Immature natural killer cell (primary cell): ENCODE measurements around the gene GLIPR1. TPM values are rescaled to one million over a fixed set of nuclear protein-coding genes. Genes with fewer than 3 reads are reported as not detected.

Experiments
- DNase-seq, 3 donors: peaks; one replicate each; pipeline ENCODE4 v3.0.0; 2022; ENCODE audit warnings: mixed read lengths in 1 of 3
- H3K27ac Mint-ChIP-seq, 6 donors: one replicate each; pipeline ENCODE4 v1.8.0; 2020; ENCODE audit warnings: mixed read lengths in 6 of 6, mild to moderate bottlenecking in 5 of 6, inconsistent platforms in 4 of 6, moderate library complexity in 3 of 6
- H3K27me3 Mint-ChIP-seq, 3 donors: one replicate each; pipeline ENCODE4 v1.8.0; 2020 to 2021; ENCODE audit warnings: low read depth in 3 of 3, mild to moderate bottlenecking in 3 of 3, mixed read lengths in 3 of 3, moderate library complexity in 3 of 3, inconsistent platforms in 1 of 3
- H3K36me3 Mint-ChIP-seq, 3 donors: one replicate each; pipeline ENCODE4 v1.8.0; 2020; ENCODE audit warnings: mixed read lengths in 3 of 3, inconsistent platforms in 2 of 3, mild to moderate bottlenecking in 2 of 3
- H3K4me1 Mint-ChIP-seq, 2 donors: one replicate each; pipeline ENCODE4 v1.8.0; 2020; ENCODE audit warnings: inconsistent platforms in 2 of 2, mild to moderate bottlenecking in 2 of 2, mixed read lengths in 2 of 2, moderate library complexity in 1 of 2
- H3K4me3 Mint-ChIP-seq, 5 donors: one replicate each; pipeline ENCODE4 v1.8.0; 2020; ENCODE audit warnings: mild to moderate bottlenecking in 5 of 5, mixed read lengths in 5 of 5, inconsistent platforms in 3 of 5, moderate library complexity in 3 of 5
- H3K9me3 Mint-ChIP-seq, 6 donors: one replicate each; pipeline ENCODE4 v1.8.0; 2020; ENCODE audit warnings: mild to moderate bottlenecking in 6 of 6, mixed read lengths in 6 of 6, inconsistent platforms in 4 of 6, moderate library complexity in 3 of 6
- polyA plus RNA-seq, 3 donors: library from polyadenylated mRNA; unstranded; fragments of 300-500 nt; fragmentation: Illumina TruSeq; gene quantifications; one replicate each; pipeline ENCODE4 v1.2.3, GENCODE V29; 2021

Gene GLIPR1
- polyA plus RNA-seq, 3 donors from 2014 or later = 132 to 229 (median 201) TPM

DNA sequence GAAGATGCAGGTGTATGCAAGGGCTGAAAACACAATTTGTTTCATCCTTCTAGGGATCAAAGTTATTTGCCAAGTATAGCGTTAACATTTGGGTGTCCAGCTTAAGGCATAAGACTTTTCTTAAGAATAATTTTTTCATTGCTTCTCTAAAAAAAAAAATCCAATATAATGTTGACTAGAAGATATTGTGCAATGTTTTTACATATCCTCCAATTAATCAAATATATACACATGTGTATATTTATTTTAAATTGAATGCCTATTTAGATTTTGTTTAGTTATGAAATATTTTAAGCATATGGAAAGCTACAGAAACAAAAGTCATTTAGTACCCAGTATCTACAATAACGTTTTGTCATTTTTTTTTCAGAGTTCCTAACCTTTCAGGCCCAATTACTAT is 59.3 kb downstream of the GLIPR1 start:
- Mint-ChIP-seq H3K4me1 (no peaks in the 10 kb centered on the region), H3K36me3 (no peaks in the 10 kb centered on the region), H3K4me3 (no peak overlapping the region), H3K9me3 (no peaks in the 10 kb centered on the region), H3K27me3 (peaks cover 0 to 6% (median 5%) of the 10 kb centered on the region in 3 donors), H3K27ac (no peak overlapping the region)
- no peak for DNase-seq

DNA sequence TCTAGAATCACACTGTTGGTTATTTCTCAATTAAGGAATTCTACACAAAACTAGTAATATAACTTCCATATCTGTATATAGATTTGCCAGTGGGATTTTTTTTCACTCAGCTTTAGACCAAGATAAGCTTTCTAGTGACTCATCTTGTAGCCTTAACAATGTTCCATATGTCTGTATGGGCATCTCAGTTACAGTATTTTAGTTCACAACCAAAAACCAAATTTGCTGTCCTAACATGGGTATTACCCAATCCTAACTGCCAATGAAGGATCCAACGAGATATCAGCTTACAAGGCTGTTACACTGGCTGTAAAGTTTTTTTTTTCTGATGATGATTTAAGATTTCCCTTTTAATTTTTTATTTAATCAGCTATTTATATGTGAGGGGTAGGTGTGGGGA is 62.4 kb downstream of the GLIPR1 start:
- Mint-ChIP-seq H3K9me3 (no peaks in the 10 kb centered on the region), H3K27me3 (peaks cover 0 to 13% (median 7%) of the 10 kb centered on the region in 3 donors), H3K36me3 (no peaks in the 10 kb centered on the region), H3K4me3 (no peak overlapping the region), H3K4me1 (no peaks in the 10 kb centered on the region), H3K27ac (no peak overlapping the region)
- no peak for DNase-seq

GRCh38 chr12:75543529-75543928 is 63.0 kb downstream of the GLIPR1 start:
- no peak overlapping the region for H3K4me3 Mint-ChIP-seq
- no peaks in the 10 kb centered on the region for H3K9me3 Mint-ChIP-seq
- DNase-seq = no peak
- H3K27ac Mint-ChIP-seq = no peak overlapping the region
- peaks cover 0 to 11% (median 7%) of the 10 kb centered on the region in 3 donors for H3K27me3 Mint-ChIP-seq
- no peaks in the 10 kb centered on the region for H3K36me3 Mint-ChIP-seq
- H3K4me1 Mint-ChIP-seq = no peaks in the 10 kb centered on the region

GRCh38 chr12:75545636-75546035 is 65.1 kb downstream of the GLIPR1 start:
- Mint-ChIP-seq H3K4me3 (no peak overlapping the region), H3K9me3 (no peaks in the 10 kb centered on the region), H3K36me3 (no peaks in the 10 kb centered on the region), H3K27ac (no peak overlapping the region), H3K4me1 (no peaks in the 10 kb centered on the region), H3K27me3 (peaks cover 0 to 10% (median 4%) of the 10 kb centered on the region in 3 donors)
- DNase-seq = no peak

GRCh38 chr12:75548879-75549278 is 68.3 kb downstream of the GLIPR1 start:
- no peak for DNase-seq
- Mint-ChIP-seq H3K9me3 (no peaks in the 10 kb centered on the region), H3K36me3 (no peaks in the 10 kb centered on the region), H3K27me3 (peaks cover 0 to 10% (median 7%) of the 10 kb centered on the region in 3 donors), H3K4me1 (no peaks in the 10 kb centered on the region), H3K4me3 (no peak overlapping the region), H3K27ac (no peak overlapping the region)

DNA sequence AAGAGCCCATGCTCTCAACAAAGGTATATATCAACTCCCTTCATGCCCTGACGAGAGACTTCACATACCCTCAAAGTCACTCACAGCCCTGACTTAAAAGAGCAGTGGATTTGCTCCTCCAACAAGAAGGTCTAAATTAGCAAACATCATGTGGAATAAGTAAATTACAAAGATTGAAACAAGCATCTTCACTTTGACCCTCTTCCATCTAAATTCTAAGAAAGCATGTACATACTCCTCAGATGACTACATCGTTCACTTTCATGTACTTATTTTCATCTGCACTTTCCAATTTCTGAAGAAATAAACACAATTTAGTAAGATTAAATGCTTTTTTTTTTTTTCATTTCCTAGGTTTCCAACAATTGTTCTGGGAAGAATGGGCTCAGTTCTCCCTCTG is 69.4 kb downstream of the GLIPR1 start:
- Mint-ChIP-seq H3K27me3 (peaks cover 0 to 8% (median 7%) of the 10 kb centered on the region in 3 donors), H3K27ac (no peak overlapping the region), H3K36me3 (no peaks in the 10 kb centered on the region), H3K4me3 (no peak overlapping the region), H3K9me3 (no peaks in the 10 kb centered on the region), H3K4me1 (no peaks in the 10 kb centered on the region)
- no peak for DNase-seq

DNA sequence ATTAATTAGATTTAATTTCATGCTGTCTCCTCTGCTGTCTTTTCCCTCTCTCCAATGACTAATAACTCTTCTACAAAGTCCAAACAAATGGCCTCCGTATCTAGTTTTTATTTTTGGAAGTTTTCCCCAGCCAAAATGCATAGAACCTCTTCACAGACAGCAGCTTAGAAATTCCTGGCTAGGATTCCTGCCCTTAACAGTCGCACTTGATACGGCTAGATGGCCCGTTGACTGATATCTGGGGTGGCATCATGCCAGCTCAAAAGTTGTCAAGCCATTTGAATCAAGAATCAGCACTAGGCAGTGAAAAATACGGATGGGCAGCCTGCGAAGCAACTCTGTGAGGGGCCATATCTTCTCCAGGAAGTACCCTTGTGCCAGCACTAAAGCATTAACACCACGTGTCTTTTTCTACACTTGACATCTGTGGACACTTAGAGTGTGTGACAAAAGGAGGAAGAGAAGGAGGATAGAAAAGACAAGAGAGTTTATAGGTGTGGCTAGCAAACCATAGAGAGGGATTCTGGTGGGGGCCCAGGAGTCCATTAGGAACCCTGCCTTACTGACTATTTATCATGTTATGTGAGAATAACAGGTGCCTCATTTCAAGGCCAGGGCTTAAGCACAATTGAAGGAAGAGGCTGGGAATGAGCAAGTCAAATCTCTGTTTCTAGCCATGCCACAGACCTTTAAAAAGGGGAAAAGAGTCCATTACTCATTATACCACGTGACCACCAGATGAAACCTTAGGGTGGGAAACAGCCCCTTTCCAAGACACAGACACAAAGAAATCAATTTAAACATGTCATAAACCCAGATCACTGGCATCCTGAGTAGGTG is 70.1 kb downstream of the GLIPR1 start:
- H3K36me3 Mint-ChIP-seq = no peaks in the 10 kb centered on the region
- no peaks in the 10 kb centered on the region for H3K4me1 Mint-ChIP-seq
- no peak overlapping the region for H3K4me3 Mint-ChIP-seq
- H3K27me3 Mint-ChIP-seq = peaks cover 0 to 8% (median 7%) of the 10 kb centered on the region in 3 donors
- no peak overlapping the region for H3K27ac Mint-ChIP-seq
- DNase-seq = no peak
- H3K9me3 Mint-ChIP-seq = no peaks in the 10 kb centered on the region

DNA sequence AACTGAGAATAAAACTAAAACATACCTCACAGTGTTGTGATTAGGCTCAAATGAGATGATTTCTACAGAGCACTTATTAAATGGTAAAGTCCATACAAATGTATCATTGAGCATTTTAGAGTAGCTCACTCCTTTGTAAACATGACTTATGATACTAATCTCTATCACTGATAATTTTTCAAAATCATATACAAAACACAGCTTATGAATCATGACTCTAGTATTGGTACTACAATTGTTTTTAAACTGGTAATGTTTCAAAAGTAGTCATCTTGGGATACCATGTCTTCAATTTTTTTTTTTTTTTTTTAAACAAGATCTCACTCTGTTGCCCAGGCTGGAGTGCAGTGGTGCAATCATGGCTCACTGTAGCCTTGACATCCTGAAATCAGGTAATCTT is 70.9 kb downstream of the GLIPR1 start:
- Mint-ChIP-seq H3K9me3 (no peaks in the 10 kb centered on the region), H3K4me1 (no peaks in the 10 kb centered on the region), H3K27me3 (peaks cover 0 to 9% (median 5%) of the 10 kb centered on the region in 3 donors), H3K4me3 (no peak overlapping the region), H3K27ac (no peak overlapping the region), H3K36me3 (no peaks in the 10 kb centered on the region)
- DNase-seq = no peak

- Mint-ChIP-seq H3K27ac (no peak overlapping the region), H3K9me3 (no peaks in the 10 kb centered on the region), H3K36me3 (no peaks in the 10 kb centered on the region), H3K27me3 (peaks cover 1 to 7% (median 2%) of the 10 kb centered on the region in 3 donors), H3K4me1 (no peaks in the 10 kb centered on the region), H3K4me3 (no peak overlapping the region)
- no peak for DNase-seq
These were observed 72.8 kb downstream of the GLIPR1 start for GRCh38 chr12:75553398-75553797.

Other genes starting within 250 kb of the GLIPR1 start
- 1 to 10 TPM; 6.2 to 7.9 (median 6.2) TPM for gene CAPS2, start 150.4 kb upstream of the GLIPR1 start, polyA plus RNA-seq
- not detected for gene GLIPR1L1, start 146.1 kb upstream of the GLIPR1 start, polyA plus RNA-seq
- gene GLIPR1L2, start 89.7 kb upstream of the GLIPR1 start, polyA plus RNA-seq = under 1 TPM in 2 of 3 donors, not detected in 1; 0.71 to 0.84 TPM
- 10 to 100 TPM; 22.1 to 67.2 (median 51.8) TPM for gene KRR1, start 30.9 kb downstream of the GLIPR1 start, polyA plus RNA-seq